ENCODE results near the gene LCP2.

The LCP2 gene

DNA sequence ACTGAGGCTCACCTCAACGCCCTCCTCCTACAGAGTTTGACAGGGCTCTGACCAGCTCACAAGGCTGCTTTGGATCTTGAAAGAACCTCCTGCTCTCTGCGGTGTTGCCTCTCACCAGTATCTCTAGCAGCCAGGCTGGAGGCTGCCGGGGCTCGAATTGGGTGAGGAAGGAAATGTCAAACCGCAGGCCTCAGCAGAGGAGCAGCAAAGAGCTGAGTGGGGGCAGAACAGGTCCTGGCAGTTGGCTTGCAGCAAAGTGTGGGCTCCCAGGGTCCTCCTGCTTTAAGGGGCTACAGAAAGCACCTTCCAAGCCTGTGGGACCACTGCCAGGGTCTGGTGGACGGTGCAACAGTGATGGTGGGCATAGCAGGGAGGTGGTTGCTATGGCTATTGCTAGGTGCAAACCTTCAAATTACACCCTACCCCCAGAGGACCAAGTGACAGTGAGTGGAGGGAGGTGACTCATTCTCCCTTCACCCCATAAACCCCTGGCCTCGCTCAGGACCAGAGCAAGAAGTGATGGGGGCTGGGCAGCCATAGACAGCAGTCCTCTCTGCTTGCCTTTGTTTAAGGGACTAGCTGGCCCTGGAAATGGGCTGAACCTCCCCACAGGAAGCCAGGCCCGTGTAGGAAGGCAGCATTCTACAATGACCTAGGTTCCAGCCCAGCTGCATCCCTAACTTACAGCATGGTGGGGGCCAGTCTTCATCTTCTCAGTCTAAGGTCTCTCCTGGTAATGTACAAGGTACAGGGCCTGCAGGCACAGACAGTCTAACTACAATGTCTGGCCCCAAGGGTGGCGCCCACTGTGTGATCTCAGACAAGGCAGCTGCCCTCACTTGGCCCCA, 18.7 kb downstream of the LCP2 start:
- Histone ChIP-seq H3K36me3 (ENCODE audit: control insufficient read depth in 5 of 5, insufficient read depth in 5 of 5, low read length in 5 of 5) (peaks cover 0 to 33% (median 13%) of the 10 kb centered on the region in 5 donors), H3K27ac (ENCODE audit: low read depth, low read length) (no peak overlapping the region), H3K4me1 (ENCODE audit: control insufficient read depth in 5 of 5, insufficient read depth in 5 of 5, low read length in 5 of 5) (peaks cover 4 to 61% (median 20%) of the 10 kb centered on the region in 5 donors), H3K4me3 (ENCODE audit: low read depth in 1 of 5, low read length in 5 of 5) (peak overlapping the region in 2 of 5 donors; percentile 3 to 36), H3K9ac (ENCODE audit: low read length in 5 of 5) (peak overlapping the region in 1 of 5 donors; percentile 33), H3K27me3 (ENCODE audit: control insufficient read depth in 5 of 5, insufficient read depth in 4 of 5, low read length in 5 of 5) (no peaks in the 10 kb centered on the region), H3K9me3 (ENCODE audit: control insufficient read depth in 5 of 5, low read length in 5 of 5) (peaks cover 0 to 6% (median 3%) of the 10 kb centered on the region in 5 donors)

DNA sequence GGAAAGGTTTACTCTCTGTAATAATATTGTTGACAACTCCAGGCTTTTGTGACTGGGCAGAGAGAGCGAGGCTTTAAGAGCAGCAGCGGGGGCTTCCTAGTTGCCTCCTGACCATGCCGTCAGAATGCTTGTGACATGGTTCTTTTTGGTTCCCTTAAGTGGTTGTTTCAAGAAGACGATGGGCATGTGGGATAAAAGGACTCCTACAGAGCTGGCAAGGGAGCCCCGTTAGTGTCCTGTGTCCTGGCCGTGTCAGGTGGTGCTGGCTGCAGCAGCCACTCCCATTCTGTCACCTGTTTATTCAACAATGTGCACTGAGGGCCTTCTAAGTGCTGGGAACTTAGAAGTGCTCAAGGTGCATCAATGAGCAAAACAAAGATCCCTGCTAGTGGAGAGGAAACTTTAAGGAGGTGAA, 19.7 kb downstream of the LCP2 start:
- Histone ChIP-seq H3K9ac (ENCODE audit: low read length in 5 of 5) (no peak overlapping the region), H3K27me3 (ENCODE audit: control insufficient read depth in 5 of 5, insufficient read depth in 4 of 5, low read length in 5 of 5) (no peaks in the 10 kb centered on the region), H3K9me3 (ENCODE audit: control insufficient read depth in 5 of 5, low read length in 5 of 5) (no peaks in the 10 kb centered on the region), H3K36me3 (ENCODE audit: control insufficient read depth in 5 of 5, insufficient read depth in 5 of 5, low read length in 5 of 5) (peaks cover 0 to 34% (median 17%) of the 10 kb centered on the region in 5 donors), H3K4me1 (ENCODE audit: control insufficient read depth in 5 of 5, insufficient read depth in 5 of 5, low read length in 5 of 5) (peaks cover 4 to 55% (median 20%) of the 10 kb centered on the region in 5 donors), H3K27ac (ENCODE audit: low read depth, low read length) (no peak overlapping the region), H3K4me3 (ENCODE audit: low read depth in 1 of 5, low read length in 5 of 5) (no peak overlapping the region)

DNA sequence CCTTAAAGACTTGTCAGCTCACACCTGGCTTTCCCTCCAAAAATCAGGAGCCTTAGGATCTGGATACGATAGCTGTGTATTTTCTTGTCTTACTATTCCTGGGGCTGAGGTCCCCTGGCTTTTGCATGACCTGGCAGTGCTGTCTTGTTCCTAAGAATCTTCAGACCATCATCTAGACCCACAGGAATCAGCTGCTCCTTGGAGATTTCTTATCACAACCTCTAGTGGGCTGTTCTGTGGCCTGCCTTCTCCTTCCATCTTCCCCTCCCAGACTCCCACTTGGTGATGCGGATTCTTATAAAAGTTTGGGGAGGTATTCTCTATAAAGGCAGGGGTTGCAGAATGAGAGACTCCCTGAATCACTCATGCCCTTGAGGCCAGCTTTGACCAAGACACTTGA, 21.4 kb downstream of the LCP2 start:
- no peak overlapping the region for H3K4me3 ChIP-seq (ENCODE audit: low read depth in 1 of 5, low read length in 5 of 5)
- H3K36me3 ChIP-seq (ENCODE audit: control insufficient read depth in 5 of 5, insufficient read depth in 5 of 5, low read length in 5 of 5) = peaks cover 0 to 34% (median 23%) of the 10 kb centered on the region in 5 donors
- no peak overlapping the region for H3K9ac ChIP-seq (ENCODE audit: low read length in 5 of 5)
- no peaks in the 10 kb centered on the region for H3K27me3 ChIP-seq (ENCODE audit: control insufficient read depth in 5 of 5, insufficient read depth in 4 of 5, low read length in 5 of 5)
- H3K9me3 ChIP-seq (ENCODE audit: control insufficient read depth in 5 of 5, low read length in 5 of 5) = no peaks in the 10 kb centered on the region
- H3K27ac ChIP-seq (ENCODE audit: low read depth, low read length) = no peak overlapping the region
- peaks cover 4 to 58% (median 20%) of the 10 kb centered on the region in 5 donors for H3K4me1 ChIP-seq (ENCODE audit: control insufficient read depth in 5 of 5, insufficient read depth in 5 of 5, low read length in 5 of 5)

DNA sequence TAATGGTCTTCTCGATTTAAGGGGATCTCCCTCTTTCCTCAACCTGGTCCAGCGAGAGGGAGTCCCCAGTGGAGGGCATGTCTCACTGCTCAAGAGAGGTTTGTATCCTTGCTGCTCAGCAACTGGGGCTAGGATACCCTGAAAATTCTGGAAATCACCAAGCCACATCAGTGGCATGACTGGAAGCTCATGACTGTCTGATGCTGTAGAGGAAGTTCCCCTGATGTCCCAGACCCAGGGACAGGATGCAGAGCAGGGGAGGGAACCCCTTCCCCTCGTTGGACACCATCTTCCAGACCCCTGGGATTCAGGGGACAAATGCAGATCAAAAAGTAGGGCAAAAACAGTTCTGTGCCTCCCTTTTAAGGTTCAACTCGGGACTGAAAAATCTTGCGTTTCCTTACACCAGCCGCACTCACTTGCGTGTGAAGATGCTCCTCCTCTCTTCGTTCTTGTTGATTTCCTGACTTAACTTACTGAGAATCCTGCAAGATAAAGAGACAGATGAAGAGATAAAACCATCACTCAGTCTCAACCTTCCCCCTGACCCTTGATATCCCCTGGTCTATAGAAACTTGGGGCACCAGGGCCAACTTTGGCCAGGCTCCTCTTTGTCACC, 22.1 kb downstream of the LCP2 start:
- peaks cover 4 to 54% (median 20%) of the 10 kb centered on the region in 5 donors for H3K4me1 ChIP-seq (ENCODE audit: control insufficient read depth in 5 of 5, insufficient read depth in 5 of 5, low read length in 5 of 5)
- H3K36me3 ChIP-seq (ENCODE audit: control insufficient read depth in 5 of 5, insufficient read depth in 5 of 5, low read length in 5 of 5) = peaks cover 0 to 40% (median 27%) of the 10 kb centered on the region in 5 donors
- H3K4me3 ChIP-seq (ENCODE audit: low read depth in 1 of 5, low read length in 5 of 5) = no peak overlapping the region
- no peak overlapping the region for H3K27ac ChIP-seq (ENCODE audit: low read depth, low read length)
- H3K9ac ChIP-seq (ENCODE audit: low read length in 5 of 5) = no peak overlapping the region
- no peaks in the 10 kb centered on the region for H3K27me3 ChIP-seq (ENCODE audit: control insufficient read depth in 5 of 5, insufficient read depth in 4 of 5, low read length in 5 of 5)
- no peaks in the 10 kb centered on the region for H3K9me3 ChIP-seq (ENCODE audit: control insufficient read depth in 5 of 5, low read length in 5 of 5)

DNA sequence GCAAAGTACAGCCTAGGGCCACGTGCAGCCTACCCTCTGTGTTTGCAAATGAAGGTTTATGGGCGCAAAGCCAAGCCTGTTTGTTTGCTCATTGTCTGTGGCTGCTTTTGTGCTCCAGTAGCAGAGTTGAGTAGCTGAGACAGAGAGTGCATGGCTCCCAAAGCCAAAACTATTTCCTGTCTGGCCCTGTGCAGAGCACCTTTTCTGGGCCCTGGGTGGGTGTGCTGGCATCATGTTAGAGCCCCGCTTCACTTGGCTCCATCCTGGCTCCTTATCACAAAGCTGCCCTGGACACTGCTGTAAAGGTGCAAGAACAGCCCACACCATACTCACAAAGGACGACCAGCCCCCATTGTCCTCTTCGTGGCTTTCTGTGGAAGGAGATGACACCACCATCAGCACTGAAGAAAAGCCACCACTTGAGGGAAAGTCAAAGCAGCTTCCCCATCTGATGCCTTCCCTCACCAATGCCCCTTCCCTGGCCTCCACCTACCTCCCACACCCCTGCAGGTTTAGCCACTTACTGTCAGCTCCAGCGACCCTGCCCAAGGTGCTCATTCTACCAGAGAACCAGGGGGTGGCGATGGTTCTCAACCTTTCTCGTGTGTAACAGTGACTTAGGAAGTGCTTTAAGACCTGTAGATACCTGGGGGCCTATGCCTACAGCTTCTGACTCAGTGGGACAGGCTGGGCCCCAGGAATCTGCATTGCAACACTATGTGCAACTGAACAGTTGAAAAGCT, 23.4 kb downstream of the LCP2 start:
- Histone ChIP-seq H3K4me3 (ENCODE audit: low read depth in 1 of 5, low read length in 5 of 5) (no peak overlapping the region), H3K27ac (ENCODE audit: low read depth, low read length) (no peak overlapping the region), H3K36me3 (ENCODE audit: control insufficient read depth in 5 of 5, insufficient read depth in 5 of 5, low read length in 5 of 5) (peaks cover 3 to 51% (median 33%) of the 10 kb centered on the region in 5 donors), H3K9ac (ENCODE audit: low read length in 5 of 5) (no peak overlapping the region), H3K9me3 (ENCODE audit: control insufficient read depth in 5 of 5, low read length in 5 of 5) (no peaks in the 10 kb centered on the region), H3K27me3 (ENCODE audit: control insufficient read depth in 5 of 5, insufficient read depth in 4 of 5, low read length in 5 of 5) (no peaks in the 10 kb centered on the region), H3K4me1 (ENCODE audit: control insufficient read depth in 5 of 5, insufficient read depth in 5 of 5, low read length in 5 of 5) (peaks cover 2 to 45% (median 12%) of the 10 kb centered on the region in 5 donors)

DNA sequence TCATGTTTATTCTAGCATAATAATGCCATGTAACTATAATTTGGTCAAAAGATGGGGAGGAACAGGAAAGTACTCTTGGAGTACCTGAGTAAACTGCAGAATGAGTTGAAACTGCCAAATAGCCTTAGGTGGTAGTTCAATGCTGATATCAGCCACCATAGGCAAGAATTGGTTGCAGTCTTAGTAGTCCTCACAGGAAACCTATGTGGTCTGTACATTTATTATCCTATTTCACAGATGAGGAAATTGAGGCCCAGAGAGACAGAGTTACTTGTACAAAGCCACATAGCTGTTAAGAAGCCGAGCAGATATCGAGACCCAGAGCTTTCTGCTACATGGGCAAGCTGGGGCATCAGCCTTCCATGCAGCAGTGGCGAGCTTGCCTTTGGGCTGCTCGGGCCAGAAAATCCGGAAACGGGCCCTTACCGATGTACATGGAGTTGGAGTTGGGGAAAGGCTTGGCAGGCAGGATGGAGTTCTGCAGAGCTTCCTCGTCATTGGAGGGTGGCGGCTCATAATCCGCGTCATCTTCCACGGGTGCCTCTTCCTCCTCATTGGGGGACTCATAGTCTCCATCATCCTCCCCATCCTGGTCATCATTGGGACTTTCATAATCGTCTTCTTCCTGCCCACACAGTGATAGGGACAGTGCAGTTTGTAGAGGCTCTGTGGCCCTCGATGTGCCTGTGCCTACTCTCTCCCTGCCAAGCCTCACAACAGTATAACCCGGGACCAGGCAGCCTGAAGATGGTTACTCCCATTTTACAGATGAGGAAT, 27.1 kb downstream of the LCP2 start:
- Histone ChIP-seq H3K27me3 (ENCODE audit: control insufficient read depth in 5 of 5, insufficient read depth in 4 of 5, low read length in 5 of 5) (peaks cover 0 to 3% (median 0%) of the 10 kb centered on the region in 5 donors), H3K27ac (ENCODE audit: low read depth, low read length) (peak overlapping the region; percentile 42), H3K9me3 (ENCODE audit: control insufficient read depth in 5 of 5, low read length in 5 of 5) (no peaks in the 10 kb centered on the region), H3K4me1 (ENCODE audit: control insufficient read depth in 5 of 5, insufficient read depth in 5 of 5, low read length in 5 of 5) (peaks cover 0 to 32% (median 22%) of the 10 kb centered on the region in 5 donors), H3K9ac (ENCODE audit: low read length in 5 of 5) (no peak overlapping the region), H3K36me3 (ENCODE audit: control insufficient read depth in 5 of 5, insufficient read depth in 5 of 5, low read length in 5 of 5) (peaks cover 5 to 70% (median 37%) of the 10 kb centered on the region in 5 donors), H3K4me3 (ENCODE audit: low read depth in 1 of 5, low read length in 5 of 5) (no peak overlapping the region)

DNA sequence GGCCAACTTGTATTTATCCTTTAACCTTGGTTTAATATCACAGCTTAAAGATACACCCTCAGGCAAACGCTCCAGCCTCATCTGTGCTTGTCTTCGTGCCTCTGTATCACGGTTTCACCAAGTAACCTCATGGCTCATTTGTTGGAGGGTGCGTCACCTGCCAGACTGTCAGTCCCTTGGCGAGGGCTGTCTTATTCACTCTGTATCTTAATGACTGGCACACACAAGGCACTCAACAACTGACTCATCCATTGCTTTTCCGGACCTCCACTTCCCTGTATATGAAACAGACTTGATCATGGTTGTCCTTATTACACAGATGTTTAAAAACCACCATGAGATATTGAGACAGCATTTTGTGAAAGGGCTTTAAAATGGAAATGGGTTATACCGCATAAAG, 28.0 kb downstream of the LCP2 start:
- Histone ChIP-seq H3K9ac (ENCODE audit: low read length in 5 of 5) (no peak overlapping the region), H3K27me3 (ENCODE audit: control insufficient read depth in 5 of 5, insufficient read depth in 4 of 5, low read length in 5 of 5) (peaks cover 0 to 3% (median 0%) of the 10 kb centered on the region in 5 donors), H3K36me3 (ENCODE audit: control insufficient read depth in 5 of 5, insufficient read depth in 5 of 5, low read length in 5 of 5) (peaks cover 5 to 67% (median 32%) of the 10 kb centered on the region in 5 donors), H3K27ac (ENCODE audit: low read depth, low read length) (no peak overlapping the region), H3K4me3 (ENCODE audit: low read depth in 1 of 5, low read length in 5 of 5) (no peak overlapping the region), H3K4me1 (ENCODE audit: control insufficient read depth in 5 of 5, insufficient read depth in 5 of 5, low read length in 5 of 5) (peaks cover 0 to 32% (median 26%) of the 10 kb centered on the region in 5 donors), H3K9me3 (ENCODE audit: control insufficient read depth in 5 of 5, low read length in 5 of 5) (no peaks in the 10 kb centered on the region)

DNA sequence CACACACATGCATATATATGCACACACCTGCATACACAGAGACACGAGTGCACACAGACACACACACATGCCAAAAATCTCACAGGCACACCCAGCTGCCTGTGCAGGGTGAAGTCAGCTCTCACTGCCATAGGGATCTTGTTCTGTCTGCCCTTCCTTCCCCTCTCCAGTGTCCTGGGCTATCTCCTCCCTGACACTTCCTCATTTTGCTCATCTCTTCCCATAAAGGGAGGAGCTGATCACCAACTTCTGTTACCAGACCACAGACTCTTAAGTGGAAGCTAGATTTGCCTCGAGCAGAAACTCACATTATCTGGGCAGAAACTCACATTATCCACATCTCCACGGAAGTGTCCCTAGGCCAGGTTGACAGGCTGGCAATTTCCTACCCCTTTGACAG, 28.7 kb downstream of the LCP2 start:
- no peaks in the 10 kb centered on the region for H3K9me3 ChIP-seq (ENCODE audit: control insufficient read depth in 5 of 5, low read length in 5 of 5)
- peaks cover 0 to 3% (median 0%) of the 10 kb centered on the region in 5 donors for H3K27me3 ChIP-seq (ENCODE audit: control insufficient read depth in 5 of 5, insufficient read depth in 4 of 5, low read length in 5 of 5)
- peaks cover 0 to 29% (median 26%) of the 10 kb centered on the region in 5 donors for H3K4me1 ChIP-seq (ENCODE audit: control insufficient read depth in 5 of 5, insufficient read depth in 5 of 5, low read length in 5 of 5)
- H3K9ac ChIP-seq (ENCODE audit: low read length in 5 of 5) = no peak overlapping the region
- H3K27ac ChIP-seq (ENCODE audit: low read depth, low read length) = no peak overlapping the region
- H3K36me3 ChIP-seq (ENCODE audit: control insufficient read depth in 5 of 5, insufficient read depth in 5 of 5, low read length in 5 of 5) = peaks cover 5 to 65% (median 25%) of the 10 kb centered on the region in 5 donors
- H3K4me3 ChIP-seq (ENCODE audit: low read depth in 1 of 5, low read length in 5 of 5) = no peak overlapping the region

DNA sequence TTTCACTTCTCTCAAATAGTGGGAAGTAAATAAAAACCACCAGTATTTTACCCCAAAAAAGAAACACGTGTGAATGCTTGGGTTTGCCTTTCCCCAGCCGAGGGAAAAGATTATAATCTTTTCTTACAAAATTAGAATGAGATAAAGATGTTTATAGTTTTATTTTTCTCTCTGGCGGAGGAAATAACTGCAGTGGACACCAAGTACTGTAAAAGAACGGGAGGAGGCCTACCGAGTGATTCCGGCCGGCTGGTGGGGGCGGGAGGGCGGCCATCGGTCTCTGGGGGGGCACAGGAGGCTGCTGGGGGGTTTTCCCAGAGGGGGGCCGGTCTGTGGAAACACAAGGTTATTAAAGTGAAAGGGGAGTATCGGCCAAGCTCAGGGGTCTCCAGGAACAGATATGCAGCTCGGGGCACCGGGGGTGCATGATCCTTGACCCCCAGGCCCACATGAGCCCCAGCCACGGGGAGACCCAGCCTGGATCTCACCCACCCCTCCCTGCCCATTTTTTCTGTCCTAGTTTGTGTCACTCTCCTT, 29.4 kb downstream of the LCP2 start:
- Histone ChIP-seq H3K9me3 (ENCODE audit: control insufficient read depth in 5 of 5, low read length in 5 of 5) (no peaks in the 10 kb centered on the region), H3K4me1 (ENCODE audit: control insufficient read depth in 5 of 5, insufficient read depth in 5 of 5, low read length in 5 of 5) (peaks cover 0 to 29% (median 26%) of the 10 kb centered on the region in 5 donors), H3K9ac (ENCODE audit: low read length in 5 of 5) (no peak overlapping the region), H3K4me3 (ENCODE audit: low read depth in 1 of 5, low read length in 5 of 5) (no peak overlapping the region), H3K27ac (ENCODE audit: low read depth, low read length) (no peak overlapping the region), H3K36me3 (ENCODE audit: control insufficient read depth in 5 of 5, insufficient read depth in 5 of 5, low read length in 5 of 5) (peaks cover 5 to 65% (median 21%) of the 10 kb centered on the region in 5 donors), H3K27me3 (ENCODE audit: control insufficient read depth in 5 of 5, insufficient read depth in 4 of 5, low read length in 5 of 5) (peaks cover 0 to 3% (median 0%) of the 10 kb centered on the region in 5 donors)
